SK-N-MC (cell line): ENCODE results near the gene RIMKLB.

ENCODE experiments used
- EZH2 ChIP-seq: fragments of 200-600 bp; sonication (generic); IDR thresholded peaks from one replicate; pipeline ENCODE4 v1.6.1; 2017; ENCODE audit warnings: antibody characterized with exemption
- FOXP2 ChIP-seq: optimal IDR thresholded peaks from 2 replicates; pipeline ENCODE3; 2011; ENCODE audit warnings: mild to moderate bottlenecking, moderate library complexity; ENCODE audit not compliant: insufficient read depth; ENCODE audit errors: extremely low read length, control extremely low read depth
- POLR2AphosphoS5 ChIP-seq: IDR thresholded peaks from 2 replicates; pipeline ENCODE4 v1.6.1; 2012; ENCODE audit warnings: mild to moderate bottlenecking, low read depth, low read length, borderline replicate concordance

GRCh38 chr12:8773461-8773860 lies 75.7 kb downstream of the RIMKLB start:
- no peak for TF ChIP-seq EZH2
- TF ChIP-seq POLR2AphosphoS5, result no peak
- no peak for TF ChIP-seq FOXP2
